Uterus (tissue), 2 donors: ENCODE results near the gene CAMK1D.

Experiments used
- POLR2A ChIP-seq, 2 donors: fragments of 450-650 bp; IDR thresholded peaks; one replicate each; pipeline ENCODE4 v1.6.1; 2016; ENCODE audit warnings: antibody characterized with exemption in 2 of 2, mild to moderate bottlenecking in 1 of 2, moderate library complexity in 1 of 2
- TF ChIP-seq, protein P1 (sequence below), 4 experiments: fragments of 200-600 bp in 2 of 4; fragments of 450-650 bp in 2 of 4; sonication (generic) in 2 of 4; IDR thresholded peaks; one replicate each; pipeline ENCODE4 v1.5.1; 2016 to 2019; ENCODE audit warnings: antibody characterized with exemption in 4 of 4, mild to moderate bottlenecking in 2 of 4, moderate library complexity in 1 of 4

DNA sequence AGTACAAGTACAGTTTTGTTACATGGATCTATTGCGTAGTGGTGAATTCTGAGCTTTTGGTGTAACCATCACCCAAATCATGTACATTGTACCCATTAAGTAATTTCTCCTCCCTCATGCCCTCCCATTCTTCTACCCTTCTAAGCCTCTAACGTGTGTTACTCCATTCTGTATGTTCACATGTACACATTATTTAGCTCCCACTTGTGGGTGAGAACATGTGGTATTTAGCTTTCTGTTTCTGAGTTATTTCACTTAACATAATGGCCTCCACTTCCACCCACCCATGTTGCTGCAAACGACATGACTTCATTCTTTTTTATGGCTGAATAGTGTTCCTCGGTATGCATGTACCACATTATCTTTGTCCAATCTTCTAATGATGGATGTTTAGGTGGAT lies 251.3 kb downstream of the CAMK1D start:
- TF ChIP-seq, protein P1, sequence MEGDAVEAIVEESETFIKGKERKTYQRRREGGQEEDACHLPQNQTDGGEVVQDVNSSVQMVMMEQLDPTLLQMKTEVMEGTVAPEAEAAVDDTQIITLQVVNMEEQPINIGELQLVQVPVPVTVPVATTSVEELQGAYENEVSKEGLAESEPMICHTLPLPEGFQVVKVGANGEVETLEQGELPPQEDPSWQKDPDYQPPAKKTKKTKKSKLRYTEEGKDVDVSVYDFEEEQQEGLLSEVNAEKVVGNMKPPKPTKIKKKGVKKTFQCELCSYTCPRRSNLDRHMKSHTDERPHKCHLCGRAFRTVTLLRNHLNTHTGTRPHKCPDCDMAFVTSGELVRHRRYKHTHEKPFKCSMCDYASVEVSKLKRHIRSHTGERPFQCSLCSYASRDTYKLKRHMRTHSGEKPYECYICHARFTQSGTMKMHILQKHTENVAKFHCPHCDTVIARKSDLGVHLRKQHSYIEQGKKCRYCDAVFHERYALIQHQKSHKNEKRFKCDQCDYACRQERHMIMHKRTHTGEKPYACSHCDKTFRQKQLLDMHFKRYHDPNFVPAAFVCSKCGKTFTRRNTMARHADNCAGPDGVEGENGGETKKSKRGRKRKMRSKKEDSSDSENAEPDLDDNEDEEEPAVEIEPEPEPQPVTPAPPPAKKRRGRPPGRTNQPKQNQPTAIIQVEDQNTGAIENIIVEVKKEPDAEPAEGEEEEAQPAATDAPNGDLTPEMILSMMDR (IDR thresholded peaks at IDR 0.05), result no peak
- TF ChIP-seq POLR2A (IDR thresholded peaks at IDR 0.05), result no peak
